Gastrocnemius medialis (tissue), 4 donors: ENCODE data around the gene FOXE1. TPM values are rescaled to one million over a fixed set of nuclear protein-coding genes. Genes with fewer than 3 reads are reported as not detected.
A peak's percentile ranks its signal among the peaks of the same experiment; 100 is the strongest.

Experiments used
- ATAC-seq, 2 donors: fragments of 150-250 bp; one replicate each; pipeline ENCODE4 v1.9.1; 2016
- DNase-seq, 2 donors: peaks; one replicate each; pipeline ENCODE4 v3.0.0-alpha.2; 2019
- H3K27ac ChIP-seq, 4 donors: fragments of 200-600 bp; sonication (generic); 1 replicate in 1 of 4; 2 replicates in 3 of 4; pipeline ENCODE4 v1.5.1; 2016 to 2018; ENCODE audit warnings: mild to moderate bottlenecking in 2 of 4, moderate library complexity in 1 of 4
- H3K27me3 ChIP-seq, 3 donors: fragments of 200-600 bp; sonication (generic) in 2 of 3; 1 replicate in 1 of 3; 2 replicates in 2 of 3; pipeline versions ENCODE4 v1.5.1 to v1.6.0; 2016 to 2019; ENCODE audit warnings: mild to moderate bottlenecking in 1 of 3, moderate library complexity in 1 of 3
- H3K36me3 ChIP-seq, 2 donors: fragments of 200-600 bp; sonication (generic) in 1 of 2; one replicate each; pipeline ENCODE4 v1.5.1; 2017 to 2018
- H3K4me1 ChIP-seq, 2 donors: fragments of 200-600 bp; sonication (generic) in 1 of 2; one replicate each; pipeline ENCODE4 v1.5.1; 2016 to 2017; ENCODE audit warnings: mild to moderate bottlenecking in 2 of 2
- H3K4me3 ChIP-seq, 4 donors: fragments of 200-600 bp; sonication (generic) in 3 of 4; 1 replicate in 1 of 4; 2 replicates in 3 of 4; pipeline ENCODE4 v1.5.1; 2016 to 2019; ENCODE audit warnings: mild to moderate bottlenecking in 2 of 4
- H3K9me3 ChIP-seq, 3 donors: fragments of 200-600 bp; sonication (generic) in 2 of 3; 1 replicate in 1 of 3; 2 replicates in 2 of 3; pipeline ENCODE4 v1.5.1; 2016 to 2019
- POLR2A ChIP-seq, 2 donors: fragments of 450-650 bp; IDR thresholded peaks; one replicate each; pipeline ENCODE4 v1.6.1; 2017; ENCODE audit warnings: antibody characterized with exemption in 2 of 2, mild to moderate bottlenecking in 2 of 2, moderate library complexity in 2 of 2
- in situ Hi-C, 4 donors: fragments of 200-750 bp; cut with MboI; loops; one replicate each; pipeline versions ENCODE4 v1.15.0 to v1.8.0; 2017; ENCODE audit warnings: low sequenced_read_pairs in 4 of 4
- intact Hi-C: fragments of 100-400 bp; cut with DNase I; formaldehyde crosslinking; loops from one replicate; pipeline ENCODE4 v1.15.1; 2023; ENCODE audit warnings: low total_unique reads
- total RNA-seq, 4 donors: library from RNA; depleted of rRNA; stranded (reverse); fragments of >200 nt; gene quantifications; one replicate each; pipeline versions ENCODE4 v1.1.0 to v1.2.3, GENCODE V29; 2016
- TF ChIP-seq, protein P1 (sequence below), 5 experiments: fragments of 450-650 bp in 3 of 5; fragments of 200-600 bp in 2 of 5; sonication (generic) in 2 of 5; IDR thresholded peaks in 4 of 5; conservative IDR thresholded peaks in 1 of 5; 1 replicate in 4 of 5; 2 replicates in 1 of 5; pipeline ENCODE4 v1.5.1; 2016 to 2019; ENCODE audit warnings: antibody characterized with exemption in 5 of 5, mild to moderate bottlenecking in 3 of 5, moderate library complexity in 3 of 5

FOXE1 gene
- total RNA-seq, 4 donors from 2014 or later: not detected

DNA sequence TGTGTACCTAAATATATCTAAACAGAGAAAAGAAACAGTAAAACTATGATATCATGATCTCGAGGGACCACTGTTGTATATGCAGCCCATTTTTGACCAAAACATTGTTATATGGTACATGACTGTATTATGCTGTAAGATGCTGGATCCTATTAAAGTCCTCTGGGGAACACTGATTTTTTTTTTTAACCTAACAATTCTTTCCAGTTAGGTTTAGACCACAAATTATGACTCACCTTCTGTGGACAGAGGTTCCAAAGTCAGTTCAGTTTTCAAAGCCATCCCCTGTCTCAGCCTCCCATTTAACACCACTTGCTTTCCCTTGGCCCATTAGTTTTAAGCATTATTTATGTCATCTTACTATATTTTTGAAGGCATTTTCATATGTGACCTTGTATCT, 42.2 kb downstream of the FOXE1 start:
- in situ Hi-C loops: loop anchor here in 3 of 4 donors (10.0 to 25.0 kb wide), 3 partner anchors 160 to 458 kb away; no protein-coding TSS in a partner anchor
- no peak for DNase-seq
- Histone ChIP-seq H3K27me3 (no peaks in the 10 kb centered on the region), H3K4me1 (no peaks in the 10 kb centered on the region), H3K27ac (no peak overlapping the region), H3K4me3 (no peak overlapping the region), H3K9me3 (no peaks in the 10 kb centered on the region), H3K36me3 (peaks cover 0 to 4% of the 10 kb centered on the region in 2 donors)
- TF ChIP-seq, protein P1, sequence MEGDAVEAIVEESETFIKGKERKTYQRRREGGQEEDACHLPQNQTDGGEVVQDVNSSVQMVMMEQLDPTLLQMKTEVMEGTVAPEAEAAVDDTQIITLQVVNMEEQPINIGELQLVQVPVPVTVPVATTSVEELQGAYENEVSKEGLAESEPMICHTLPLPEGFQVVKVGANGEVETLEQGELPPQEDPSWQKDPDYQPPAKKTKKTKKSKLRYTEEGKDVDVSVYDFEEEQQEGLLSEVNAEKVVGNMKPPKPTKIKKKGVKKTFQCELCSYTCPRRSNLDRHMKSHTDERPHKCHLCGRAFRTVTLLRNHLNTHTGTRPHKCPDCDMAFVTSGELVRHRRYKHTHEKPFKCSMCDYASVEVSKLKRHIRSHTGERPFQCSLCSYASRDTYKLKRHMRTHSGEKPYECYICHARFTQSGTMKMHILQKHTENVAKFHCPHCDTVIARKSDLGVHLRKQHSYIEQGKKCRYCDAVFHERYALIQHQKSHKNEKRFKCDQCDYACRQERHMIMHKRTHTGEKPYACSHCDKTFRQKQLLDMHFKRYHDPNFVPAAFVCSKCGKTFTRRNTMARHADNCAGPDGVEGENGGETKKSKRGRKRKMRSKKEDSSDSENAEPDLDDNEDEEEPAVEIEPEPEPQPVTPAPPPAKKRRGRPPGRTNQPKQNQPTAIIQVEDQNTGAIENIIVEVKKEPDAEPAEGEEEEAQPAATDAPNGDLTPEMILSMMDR (IDR thresholded peaks at IDR 0.05 in 4 of 5, conservative IDR thresholded peaks at IDR 0.05 in 1 of 5): no peak
- TF ChIP-seq POLR2A (IDR thresholded peaks at IDR 0.05): no peak
- ATAC-seq: no peak
- intact Hi-C loops: no loop called here

DNA sequence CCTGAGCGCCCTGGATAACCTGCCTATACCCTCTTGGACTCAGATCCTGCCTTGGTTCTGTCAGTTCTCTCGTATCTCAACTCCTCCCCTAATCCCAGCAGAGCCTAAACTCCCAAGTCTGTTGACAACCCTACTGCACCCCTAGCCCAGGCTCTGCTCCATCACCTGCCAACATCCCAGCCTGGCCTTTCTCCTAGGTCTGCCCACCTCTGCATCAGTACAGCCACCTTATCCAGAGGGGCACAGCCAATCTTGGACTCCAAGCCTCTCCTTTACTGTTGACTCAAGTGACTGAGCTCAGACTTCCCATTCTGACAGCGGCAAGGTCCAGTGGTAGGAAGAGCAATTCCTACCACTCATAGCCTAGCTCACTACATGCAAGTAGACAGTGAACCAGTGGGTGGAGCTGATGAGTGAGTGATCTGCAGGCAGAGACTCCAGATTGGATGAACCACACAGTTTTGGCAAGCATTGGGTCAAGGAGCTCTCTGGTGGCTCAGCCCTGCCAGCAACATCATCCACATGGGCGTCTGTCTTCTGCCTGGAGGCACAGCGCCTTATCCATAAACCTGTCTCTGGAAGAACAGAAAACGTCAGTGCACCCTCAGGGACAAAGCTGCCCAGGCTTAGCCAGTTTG, 42.8 kb downstream of the FOXE1 start:
- H3K27me3 ChIP-seq: no peaks in the 10 kb centered on the region
- H3K36me3 ChIP-seq: peaks cover 0 to 4% of the 10 kb centered on the region in 2 donors
- TF ChIP-seq, protein P1 (IDR thresholded peaks at IDR 0.05 in 4 of 5, conservative IDR thresholded peaks at IDR 0.05 in 1 of 5): no peak
- TF ChIP-seq POLR2A (IDR thresholded peaks at IDR 0.05): no peak
- H3K4me3 ChIP-seq: no peak overlapping the region
- ATAC-seq (no peak), DNase-seq (no peak)
- in situ Hi-C loops (loop anchor here in 3 of 4 donors (10.0 to 25.0 kb wide), 3 partner anchors 161 to 459 kb away; no protein-coding TSS in a partner anchor), intact Hi-C loops (no loop called here)
- no peaks in the 10 kb centered on the region for H3K9me3 ChIP-seq
- H3K27ac ChIP-seq: no peak overlapping the region
- no peaks in the 10 kb centered on the region for H3K4me1 ChIP-seq

DNA sequence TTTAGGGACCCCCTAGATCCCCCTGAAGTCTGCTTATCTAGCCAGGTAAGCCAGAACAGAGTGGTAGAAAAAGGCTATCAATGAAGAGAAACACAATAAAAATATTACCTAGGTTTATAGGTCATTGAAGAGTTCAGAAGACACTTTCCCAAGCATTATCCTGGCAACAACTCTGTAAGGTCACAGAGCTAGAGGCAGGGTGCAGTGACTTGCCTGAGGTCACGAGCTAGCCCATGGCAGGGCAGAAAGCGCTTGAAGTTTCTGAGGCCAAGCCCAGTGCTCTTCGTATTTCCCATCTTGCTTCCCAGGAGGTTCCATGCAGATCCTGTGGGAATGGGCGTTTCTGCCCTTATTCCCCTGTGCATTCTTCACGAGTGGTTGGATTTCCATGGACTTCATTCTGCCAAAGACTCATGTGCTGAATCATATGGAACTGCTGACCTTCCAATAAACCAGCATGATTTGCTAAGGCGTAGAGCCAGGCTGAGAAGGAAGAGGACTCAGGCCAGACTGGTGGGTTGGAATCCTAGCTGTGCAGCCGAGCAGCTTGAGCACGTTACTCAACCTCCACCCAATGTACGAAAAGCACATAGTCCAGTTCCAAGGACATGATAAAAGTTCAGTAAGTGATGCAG, 47.2 kb downstream of the FOXE1 start:
- ATAC-seq: no peak
- DNase-seq: no peak
- Histone ChIP-seq H3K27ac (no peak overlapping the region), H3K4me3 (no peak overlapping the region), H3K9me3 (no peaks in the 10 kb centered on the region), H3K27me3 (no peaks in the 10 kb centered on the region), H3K4me1 (peaks cover 0 to 3% of the 10 kb centered on the region in 2 donors), H3K36me3 (peaks cover 0 to 9% of the 10 kb centered on the region in 2 donors)
- in situ Hi-C loops: loop anchor here (5.0 to 25.0 kb wide), 6 partner anchors 137 to 887 kb away; partner anchors contain the start of genes TBC1D2 (in 2 of the 4) and ANKS6 (in 1 of the 4)
- intact Hi-C loops: no loop called here
- no peak for TF ChIP-seq POLR2A (IDR thresholded peaks at IDR 0.05)
- TF ChIP-seq, protein P1 (IDR thresholded peaks at IDR 0.05 in 4 of 5, conservative IDR thresholded peaks at IDR 0.05 in 1 of 5): no peak

DNA sequence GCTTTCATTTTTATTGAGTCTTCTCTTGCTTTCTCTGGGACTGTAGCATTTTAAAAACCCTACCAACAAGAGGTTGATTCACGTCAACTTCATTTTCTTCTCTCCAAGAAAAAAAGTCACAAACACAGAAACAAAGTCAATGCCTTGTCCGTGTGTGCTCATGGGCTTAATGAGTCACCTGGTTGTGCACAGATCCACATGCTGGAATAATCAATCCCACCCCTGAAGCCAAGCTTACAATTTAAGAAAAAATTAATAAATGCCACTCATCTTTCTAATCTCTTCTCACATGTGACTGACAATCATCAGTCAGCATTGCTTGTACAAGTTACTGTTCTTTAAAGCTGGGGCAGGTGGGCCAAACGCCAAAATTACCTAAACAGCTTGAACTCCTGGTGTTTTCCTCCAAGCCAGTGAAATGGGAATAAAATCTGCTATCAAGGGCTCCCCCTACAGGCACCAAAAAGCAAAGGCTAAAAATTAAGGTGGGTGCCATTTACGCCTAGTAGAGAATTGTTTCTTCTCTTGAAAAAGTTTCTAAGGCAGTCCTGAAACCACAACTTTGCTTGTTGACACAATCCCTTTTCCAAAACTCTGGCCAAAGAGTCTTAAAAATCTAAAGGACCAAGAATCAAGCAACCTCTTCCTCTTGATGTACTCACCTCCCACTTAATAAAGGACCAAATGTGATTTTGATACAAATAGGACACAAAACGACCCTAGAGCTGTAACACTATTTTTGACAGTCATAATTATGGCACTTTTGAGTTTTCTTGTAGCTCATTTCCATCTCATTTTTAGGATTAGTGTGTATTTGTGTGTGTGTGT, 47.9 kb downstream of the FOXE1 start:
- H3K27ac ChIP-seq: no peak overlapping the region
- no peaks in the 10 kb centered on the region for H3K27me3 ChIP-seq
- no peak overlapping the region for H3K4me3 ChIP-seq
- in situ Hi-C loops: loop anchor here (5.0 to 25.0 kb wide), 6 partner anchors 136 to 886 kb away; partner anchors contain the start of genes TBC1D2 (in 2 of the 4) and ANKS6 (in 1 of the 4)
- H3K9me3 ChIP-seq: no peaks in the 10 kb centered on the region
- no peak for ATAC-seq
- TF ChIP-seq, protein P1 (IDR thresholded peaks at IDR 0.05 in 4 of 5, conservative IDR thresholded peaks at IDR 0.05 in 1 of 5): peak; percentile 34 to 69 (median 57)
- TF ChIP-seq POLR2A (IDR thresholded peaks at IDR 0.05): no peak
- H3K4me1 ChIP-seq: peaks cover 0 to 4% of the 10 kb centered on the region in 2 donors
- H3K36me3 ChIP-seq: peaks cover 0 to 5% of the 10 kb centered on the region in 2 donors
- no peak for DNase-seq
- intact Hi-C loops: loop anchor here (1.0 kb wide), 1 partner anchor 191 kb away; no protein-coding TSS in a partner anchor
